Ramos (cell line): Measurements from ENCODE around the gene RCVRN.
"Not testable (repeated sequence)": the region's sequence is repeated elsewhere in the genome, so short reads cannot be mapped to it uniquely, and the experiment has no call there.

Experiments
- in situ Hi-C: fragments of 300-500 bp; cut with MboI; formaldehyde crosslinking; loops from one replicate; pipeline ENCODE4 v1.14.3; 2022; ENCODE audit warnings: low sequenced_read_pairs; ENCODE audit not compliant: unreplicated experiment

RCVRN gene

DNA sequence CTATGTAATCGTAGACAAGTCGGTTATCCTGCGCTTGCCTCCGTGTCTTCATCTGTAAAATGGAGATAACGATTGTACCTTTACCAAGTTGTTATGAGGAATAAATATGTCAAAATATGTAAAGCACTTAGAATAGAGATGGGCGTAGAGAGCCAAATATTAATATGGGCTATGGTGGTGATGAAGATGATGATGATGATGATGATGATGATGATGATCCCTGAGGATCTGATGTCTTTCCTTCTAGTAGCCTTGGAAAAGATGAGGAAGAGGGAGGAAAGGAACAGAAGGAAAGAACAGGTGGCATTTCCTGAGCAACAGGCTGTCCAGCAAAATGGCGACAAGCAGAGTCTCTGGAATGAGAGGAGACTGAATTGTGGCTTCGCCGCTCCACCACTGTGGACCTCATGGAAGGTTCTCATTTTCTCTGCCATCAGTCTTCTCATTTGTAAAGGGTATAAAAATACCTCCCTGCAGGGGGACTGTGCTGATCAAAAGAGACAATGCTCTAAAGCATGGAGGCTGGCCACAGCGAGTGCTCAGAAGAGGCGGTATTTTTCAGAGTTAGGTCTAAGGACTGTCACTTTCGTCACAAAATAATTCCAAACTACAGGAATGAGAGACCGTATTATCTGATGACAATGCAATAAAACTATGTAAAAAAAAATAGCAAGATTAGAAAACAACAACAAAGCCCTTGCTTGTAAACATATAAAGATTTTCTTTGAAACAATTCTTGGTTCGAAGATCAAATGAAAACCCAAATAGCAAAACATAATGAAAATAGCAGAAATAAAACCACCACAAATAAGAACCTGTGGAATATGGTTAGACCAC, 17.2 kb upstream of the RCVRN start:
- in situ Hi-C loops, result no loop called here

DNA sequence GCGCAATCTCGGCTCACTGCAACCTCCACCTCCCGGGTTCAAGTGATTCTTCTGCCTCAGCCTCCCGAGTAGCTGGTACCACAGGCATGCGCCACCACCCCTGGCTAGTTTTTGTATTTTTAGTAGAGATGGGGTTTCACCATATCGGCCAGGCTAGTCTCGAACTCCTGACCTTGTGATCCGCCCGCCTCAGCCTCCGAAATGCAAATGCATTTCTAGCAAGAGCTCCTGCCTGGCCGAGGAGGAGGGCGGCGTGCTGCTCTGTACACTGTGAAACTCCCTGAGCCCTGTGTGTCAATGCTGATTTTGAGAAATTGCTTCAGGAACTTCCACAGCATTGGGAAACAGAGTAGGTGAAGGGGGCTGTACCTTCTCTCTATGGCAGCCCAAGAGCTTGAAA, 16.1 kb upstream of the RCVRN start:
- in situ Hi-C loops, result not testable (repeated sequence)

GRCh38 chr17:9918804-9919352, 13.8 kb upstream of the RCVRN start:
- in situ Hi-C loops, result no loop called here

DNA sequence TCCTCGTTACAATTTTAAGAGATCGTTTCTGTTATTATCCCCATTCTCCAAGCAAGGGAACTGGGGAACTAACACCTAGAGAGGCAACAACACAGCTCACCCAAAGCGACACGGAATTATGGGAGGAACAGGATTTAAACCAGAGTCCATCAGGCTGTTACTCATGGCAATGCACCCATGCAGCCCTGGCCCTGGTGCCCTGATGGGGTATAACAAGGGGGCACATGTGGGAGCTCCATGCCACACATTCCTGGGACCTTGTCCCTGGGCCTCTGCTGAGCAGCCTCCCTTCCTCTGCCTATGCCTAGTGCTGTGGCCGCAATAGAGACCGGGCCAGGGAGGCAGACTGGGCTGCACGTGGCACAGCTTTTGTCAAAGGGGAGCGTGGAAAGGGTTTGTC, 13.3 kb upstream of the RCVRN start:
- in situ Hi-C loops, result no loop called here

- in situ Hi-C loops, result no loop called here
These were observed 12.7 kb upstream of the RCVRN start for GRCh38 chr17:9917801-9918200.

- in situ Hi-C loops, result no loop called here
These were observed 12.1 kb upstream of the RCVRN start for GRCh38 chr17:9917131-9917530.

GRCh38 chr17:9916108-9916507, 11.0 kb upstream of the RCVRN start:
- in situ Hi-C loops, result no loop called here

DNA sequence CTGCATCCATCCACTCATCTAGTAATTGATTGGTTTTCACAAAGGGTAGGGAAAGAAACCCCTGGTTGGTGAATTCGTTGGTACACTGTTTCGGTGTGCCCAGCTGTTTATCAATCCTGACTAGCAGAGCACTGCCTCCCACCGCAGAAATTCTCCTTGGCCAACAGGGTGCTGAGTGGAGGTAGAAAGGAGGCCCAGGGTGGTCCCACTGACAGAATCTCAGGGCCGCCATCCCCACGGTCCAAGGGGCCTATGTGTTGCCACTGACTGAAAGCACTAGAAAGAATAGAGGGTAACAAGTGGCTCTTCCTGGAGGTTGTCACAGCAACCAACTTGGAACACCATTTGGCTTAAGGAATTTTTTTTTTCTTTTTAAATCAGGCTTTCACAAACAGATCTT, 8.4 kb upstream of the RCVRN start:
- in situ Hi-C loops, result no loop called here

- in situ Hi-C loops, result no loop called here
These were observed 7.3 kb upstream of the RCVRN start for GRCh38 chr17:9912121-9913099.

DNA sequence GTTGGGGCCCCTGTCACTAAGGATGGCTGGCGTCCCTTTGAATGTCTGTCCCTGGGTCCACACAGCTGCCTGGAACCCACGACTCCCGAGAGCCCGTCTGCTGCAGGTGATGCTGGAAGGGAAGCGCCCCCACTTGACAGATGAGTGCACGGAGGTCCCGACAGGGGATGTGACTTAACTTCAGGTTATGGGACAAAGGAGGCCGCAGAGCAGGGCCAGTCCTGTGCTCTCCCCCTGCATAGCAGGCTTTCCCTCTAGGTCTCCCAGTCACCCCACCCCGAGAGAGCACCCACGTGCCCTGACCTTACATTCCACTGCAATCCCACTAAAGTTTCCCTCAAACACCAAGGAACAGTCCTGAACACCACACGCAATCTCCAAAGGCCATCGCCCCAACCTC, 6.0 kb upstream of the RCVRN start:
- in situ Hi-C loops, result no loop called here

- in situ Hi-C loops, result no loop called here
These were observed 3.6 kb upstream of the RCVRN start for GRCh38 chr17:9908649-9909042.

GRCh38 chr17:9907883-9908648, 3.0 kb upstream of the RCVRN start:
- in situ Hi-C loops, result no loop called here

DNA sequence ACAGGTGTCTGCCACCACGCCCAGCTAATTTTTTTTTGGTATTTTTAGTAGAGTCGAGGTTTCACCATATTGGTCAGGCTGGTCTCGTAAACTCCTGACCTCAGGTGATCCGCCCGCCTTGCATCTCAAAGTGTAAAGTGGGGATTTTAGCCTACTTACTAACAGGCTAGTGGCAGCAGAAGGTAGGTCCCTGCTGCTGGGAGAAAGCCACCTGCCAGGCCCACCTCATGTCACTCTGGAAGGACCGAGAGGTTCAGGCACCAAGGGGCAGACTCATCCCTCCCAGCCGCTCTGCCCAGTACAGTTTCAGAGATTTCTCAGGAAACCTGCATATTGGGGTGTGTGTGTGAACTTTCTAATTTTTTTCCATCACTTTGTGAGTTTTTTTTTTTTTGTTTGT, 2.1 kb upstream of the RCVRN start:
- in situ Hi-C loops, result no loop called here

- in situ Hi-C loops, result no loop called here
These were observed 1.5 kb upstream of the RCVRN start for GRCh38 chr17:9906616-9907015.

GRCh38 chr17:9905902-9906301, 831 bp upstream of the RCVRN start:
- in situ Hi-C loops, result no loop called here

GRCh38 chr17:9904277-9905077, 594 bp downstream of the RCVRN start:
- in situ Hi-C loops, result no loop called here

DNA sequence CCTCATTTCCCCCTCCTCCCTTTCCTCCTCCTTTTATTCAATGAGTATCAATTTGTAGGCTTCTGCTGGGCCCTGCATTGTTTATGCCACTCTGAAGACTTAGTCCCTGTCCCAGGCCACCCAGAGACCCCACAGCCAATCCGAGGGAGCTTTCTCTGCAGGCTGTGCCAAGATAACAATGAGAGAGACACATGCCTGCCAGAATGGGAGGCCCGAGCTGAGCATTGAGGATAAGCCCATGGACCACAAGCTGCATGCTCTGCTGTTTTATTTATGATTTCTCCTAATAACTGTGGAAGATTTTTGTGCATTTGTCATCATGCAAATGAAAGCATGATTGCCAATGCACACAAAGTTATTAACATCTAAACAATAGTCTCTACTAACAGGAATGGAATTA, 3.0 kb downstream of the RCVRN start:
- in situ Hi-C loops, result no loop called here

- in situ Hi-C loops, result no loop called here
These were observed 4.3 kb downstream of the RCVRN start for GRCh38 chr17:9900784-9901183.

DNA sequence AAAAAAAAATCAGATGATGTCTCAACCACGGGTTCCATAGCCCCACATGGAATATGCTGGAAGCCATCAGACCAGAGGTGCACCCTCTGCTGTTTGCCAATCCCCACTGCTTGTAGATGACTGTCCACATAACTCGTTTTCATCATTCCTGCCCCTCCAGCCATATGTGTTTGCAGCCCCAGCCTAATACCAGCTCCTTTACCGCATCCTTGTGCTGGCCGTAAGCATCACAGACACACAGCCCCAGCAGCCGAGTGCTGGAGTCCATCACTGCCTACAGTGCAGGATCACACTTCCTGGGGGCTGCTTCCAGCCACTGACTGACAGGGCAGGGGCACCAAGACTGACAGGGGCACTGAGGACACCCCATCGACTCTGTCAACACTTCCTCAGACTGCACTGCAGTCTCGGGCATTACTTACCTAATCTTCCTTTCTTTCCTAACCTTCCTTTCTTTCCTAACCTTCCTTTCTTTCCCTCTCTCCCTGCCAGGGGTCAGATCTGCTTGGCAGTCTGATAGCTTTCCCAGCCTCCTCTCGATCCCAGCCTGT, 5.0 kb downstream of the RCVRN start:
- in situ Hi-C loops, result no loop called here
